Stimulated activated naive CD4-positive, alpha-beta T cell (primary cell): ENCODE measurements around the gene OR10A2.
"Not testable (repeated sequence)": the region's sequence is repeated elsewhere in the genome, so short reads cannot be mapped to it uniquely, and the experiment has no call there.

Experiments used
- DNase-seq, 6 experiments: peaks; one replicate each; lab custom pipeline; 2025; lab: John Stamatoyannopoulos, UW

The OR10A2 gene

DNA sequence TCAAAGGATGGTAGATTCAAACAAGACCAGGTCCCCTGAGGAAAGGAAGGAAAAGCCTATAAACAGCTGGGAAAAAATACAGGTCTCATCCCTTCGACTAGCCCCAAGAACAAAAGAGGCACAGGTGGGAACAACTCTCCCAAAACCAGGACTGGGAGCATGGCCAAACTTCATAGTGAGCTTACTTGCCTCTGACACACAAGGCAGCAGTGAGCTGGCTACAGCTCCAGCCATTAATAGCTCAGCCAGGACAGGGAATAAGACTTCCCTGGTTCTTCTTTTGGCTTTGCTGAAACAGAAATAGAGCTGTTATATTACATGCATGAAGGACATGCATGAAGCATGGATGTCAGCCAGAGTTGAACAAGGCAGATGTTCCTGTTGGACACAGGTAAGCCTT, at the start of gene OR10A2:
Gene OR10A2 (plus strand): TSS at position 97 of the 400 bp plus-strand sequence. CDS start 6,698 bp downstream, outside the sequence.
- no peak for DNase-seq

DNA sequence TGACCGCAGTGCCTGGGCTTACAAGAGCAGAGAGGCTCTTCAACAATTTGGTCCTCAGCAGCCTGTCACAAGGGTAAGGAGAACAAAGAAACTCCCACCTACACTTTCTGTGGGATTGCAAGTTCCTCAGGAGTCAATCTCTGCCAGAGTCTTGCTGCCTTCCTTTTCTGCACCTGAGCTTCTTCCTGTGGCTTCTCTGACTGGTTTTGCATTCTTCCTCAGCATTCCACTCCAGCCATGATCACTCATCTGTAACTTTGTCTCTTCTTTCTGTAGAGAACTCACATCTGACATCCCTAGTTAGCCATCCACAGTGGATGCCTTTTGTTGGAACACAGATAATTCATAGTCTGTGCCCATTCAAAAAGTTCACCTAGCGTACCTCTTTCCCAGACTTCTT, 49.2 kb upstream of the OR10A2 start:
- DNase-seq, result no peak

- no peak for DNase-seq
These were observed 45.2 kb upstream of the OR10A2 start for GRCh38 chr11:6817694-6818093.

DNA sequence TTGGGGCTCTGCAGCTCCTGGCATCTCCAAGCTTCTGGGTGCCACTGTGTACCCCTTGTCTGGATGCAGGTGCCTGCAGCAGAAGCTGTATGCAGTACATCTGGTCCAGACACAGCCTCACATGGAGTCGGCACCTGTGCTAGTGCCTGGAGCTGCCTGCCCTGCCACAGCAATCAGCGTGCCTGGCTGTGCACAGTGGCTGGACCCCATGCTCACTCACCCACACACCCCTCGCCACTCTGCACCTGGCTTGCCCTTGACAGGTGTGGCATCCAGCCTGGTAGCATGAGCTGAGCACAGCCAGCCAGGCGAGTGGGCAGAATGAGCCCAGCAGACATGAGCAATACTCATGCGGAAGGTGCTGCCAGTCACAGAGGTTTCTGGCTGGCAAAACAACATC, 43.9 kb upstream of the OR10A2 start:
- DNase-seq, result no peak

DNA sequence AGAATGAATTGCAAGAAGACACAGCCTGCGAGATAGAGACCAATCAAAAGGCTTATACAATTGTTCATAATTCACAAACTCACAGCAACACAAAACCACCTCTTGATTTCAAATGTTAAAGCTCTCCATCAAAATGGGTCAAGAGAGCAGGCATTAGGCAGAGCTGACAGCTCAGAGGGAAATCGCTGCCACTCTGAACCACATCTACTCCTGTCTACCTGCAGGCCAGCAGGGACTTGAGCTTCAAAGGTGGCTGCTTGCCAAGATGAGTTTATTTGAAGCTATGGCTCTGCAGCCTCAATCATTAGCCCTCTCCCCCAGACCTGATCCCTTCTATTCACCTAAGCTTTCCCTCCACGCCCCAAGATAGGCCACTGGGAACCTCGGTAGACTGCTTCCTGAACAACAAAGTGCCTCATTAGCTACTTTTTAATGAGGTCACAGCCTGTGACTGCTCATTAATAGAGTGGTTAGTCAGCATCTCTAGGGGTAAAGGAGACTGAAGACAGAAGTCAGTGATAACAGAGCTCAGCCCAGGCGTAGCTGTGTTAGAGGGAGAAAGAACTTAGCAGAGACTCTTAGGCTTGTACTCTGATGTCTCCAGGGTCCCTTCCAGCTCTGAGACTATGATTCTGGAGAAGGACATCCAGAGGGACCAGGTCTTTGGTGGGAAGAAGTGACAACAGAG, 38.6 kb upstream of the OR10A2 start:
- DNase-seq, result no peak

GRCh38 chr11:6825231-6825744, 37.6 kb upstream of the OR10A2 start:
- no peak for DNase-seq

DNA sequence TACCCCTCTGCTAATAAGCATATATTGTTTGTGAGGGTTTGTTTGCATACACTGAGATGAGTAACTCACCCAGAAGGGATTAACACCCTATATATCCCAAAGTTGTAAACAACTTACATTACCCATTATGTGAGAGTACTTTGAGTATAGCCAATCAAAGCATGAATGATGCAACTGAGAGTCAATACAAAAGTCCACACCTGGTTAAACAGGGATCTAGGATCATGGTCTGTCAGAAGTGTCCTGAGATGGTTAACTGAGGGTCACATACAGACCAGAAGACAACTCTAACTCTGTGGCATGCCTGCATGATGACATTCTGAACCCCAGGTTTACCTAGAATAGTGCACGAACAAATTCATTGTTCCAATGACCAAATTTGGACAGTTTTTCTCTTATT, 34.8 kb upstream of the OR10A2 start:
- no peak for DNase-seq

- DNase-seq, result no peak
These were observed 29.5 kb upstream of the OR10A2 start for GRCh38 chr11:6833356-6833755.

- DNase-seq, result no peak
These were observed 28.8 kb upstream of the OR10A2 start for GRCh38 chr11:6834021-6834420.

GRCh38 chr11:6841694-6842093, 21.2 kb upstream of the OR10A2 start:
- no peak for DNase-seq

- no peak for DNase-seq
These were observed 19.2 kb upstream of the OR10A2 start for GRCh38 chr11:6843670-6844069.

GRCh38 chr11:6844356-6844755, 18.5 kb upstream of the OR10A2 start:
- no peak for DNase-seq

DNA sequence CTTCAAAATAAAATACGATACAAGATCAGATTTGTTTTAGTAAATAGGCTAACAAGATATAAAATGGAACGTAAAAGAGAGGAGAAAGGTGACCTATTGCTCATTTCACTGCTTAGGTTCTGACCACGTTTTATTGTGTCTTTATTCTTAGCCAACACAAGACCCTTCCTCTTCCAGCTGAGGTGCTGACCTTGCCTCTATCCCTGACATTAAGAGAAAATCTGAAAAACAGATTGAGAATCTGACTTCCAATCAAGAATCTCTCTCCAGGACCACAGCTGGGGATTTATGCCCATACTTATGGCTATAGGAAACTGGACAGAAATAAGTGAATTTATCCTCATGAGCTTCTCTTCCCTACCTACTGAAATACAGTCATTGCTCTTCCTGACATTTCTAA, 17.5 kb upstream of the OR10A2 start, which contains the start of gene OR10A5:
Gene OR10A5 (plus strand): TSS at position 301 of the 400 bp plus-strand sequence. CDS start 0 bp downstream, at position 301.
- DNase-seq, result no peak

DNA sequence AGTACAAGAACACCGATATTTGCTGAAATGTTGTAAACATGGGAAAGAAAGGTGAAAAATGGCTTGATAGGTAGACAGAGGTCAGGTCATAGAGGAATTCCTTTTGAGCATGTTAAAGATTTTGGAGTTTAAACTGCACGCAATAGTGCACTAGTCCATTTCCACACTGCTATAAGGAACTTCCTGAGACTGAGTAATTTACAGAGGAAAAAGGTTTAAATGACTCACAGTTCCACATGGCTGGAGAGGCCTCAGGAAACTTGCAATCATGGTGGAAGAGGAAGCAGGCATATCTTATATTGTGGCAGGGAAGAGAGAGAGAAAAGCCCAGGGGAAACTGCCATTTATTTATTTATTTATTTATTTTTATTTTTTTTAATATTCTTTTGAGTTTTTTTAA, 12.3 kb upstream of the OR10A2 start:
- DNase-seq, result no peak

- DNase-seq, result not testable (repeated sequence)
These were observed 8.1 kb upstream of the OR10A2 start for GRCh38 chr11:6854801-6855200.

DNA sequence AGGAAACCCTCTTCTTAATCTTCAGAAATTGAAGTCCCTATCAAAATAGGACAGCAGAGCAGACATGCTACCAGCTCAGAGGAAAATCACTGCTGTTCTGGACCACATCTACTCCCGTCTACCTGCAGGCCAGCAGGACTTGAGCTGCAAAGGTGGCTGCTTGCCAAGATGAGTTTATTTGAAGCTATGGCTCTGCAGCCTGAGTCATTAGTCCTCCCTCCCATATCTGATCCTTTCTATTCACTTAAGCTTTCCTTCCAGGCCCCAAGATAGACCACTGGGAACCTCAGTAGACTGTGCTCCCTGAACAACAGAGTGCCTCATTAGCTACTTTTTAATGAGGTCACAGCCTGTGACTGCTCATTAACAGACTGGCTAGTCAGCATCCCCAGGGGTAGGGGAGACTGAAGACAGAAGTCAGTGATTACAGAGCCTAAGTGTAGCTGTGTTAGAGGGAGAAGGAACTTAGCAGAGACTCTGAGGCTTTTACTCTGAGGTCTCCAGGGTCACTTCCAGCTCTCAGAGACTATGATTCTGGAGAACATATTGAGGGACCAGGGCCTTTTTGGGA, 6.8 kb upstream of the OR10A2 start:
- DNase-seq, result no peak

- no peak for DNase-seq
These were observed 6.0 kb upstream of the OR10A2 start for GRCh38 chr11:6856871-6857270.

DNA sequence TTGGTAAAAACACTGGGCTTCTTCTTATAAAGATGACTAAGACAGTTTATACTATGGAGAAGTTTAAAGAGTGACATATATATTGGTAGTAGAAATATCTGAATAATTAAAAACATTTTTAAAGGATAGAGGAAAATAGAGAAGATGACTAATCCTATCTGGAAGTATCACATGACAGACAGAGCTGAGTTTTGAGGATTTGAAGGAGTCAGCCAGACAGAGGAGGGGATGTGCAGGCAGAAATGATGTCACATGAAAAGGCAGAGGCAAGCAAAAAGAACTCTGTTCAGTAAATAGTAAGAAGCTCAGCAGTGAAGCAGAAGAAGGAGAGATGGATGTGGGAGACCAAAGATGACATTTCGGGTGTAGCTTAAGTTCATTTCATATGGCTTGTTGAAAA, 1.6 kb downstream of the OR10A2 start:
- no peak for DNase-seq

DNA sequence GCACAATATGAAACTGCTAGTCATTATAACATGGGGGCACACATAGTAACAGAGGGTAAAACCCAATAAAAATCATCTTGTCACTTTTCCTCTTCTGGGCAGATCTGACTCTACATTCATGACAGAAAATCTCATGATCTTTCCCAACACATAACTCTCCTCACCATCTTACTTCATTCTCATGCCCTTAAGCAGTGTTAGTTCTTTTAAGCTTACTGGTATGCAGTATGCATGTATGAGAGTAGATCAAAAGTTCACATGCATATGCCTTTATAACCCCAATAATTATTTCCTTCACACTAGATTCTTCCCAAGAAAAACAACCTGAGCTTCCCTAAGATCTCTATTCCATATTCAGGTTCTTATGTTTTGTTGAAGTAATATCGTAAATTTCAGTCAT, 8.4 kb downstream of the OR10A2 start:
- no peak for DNase-seq

DNA sequence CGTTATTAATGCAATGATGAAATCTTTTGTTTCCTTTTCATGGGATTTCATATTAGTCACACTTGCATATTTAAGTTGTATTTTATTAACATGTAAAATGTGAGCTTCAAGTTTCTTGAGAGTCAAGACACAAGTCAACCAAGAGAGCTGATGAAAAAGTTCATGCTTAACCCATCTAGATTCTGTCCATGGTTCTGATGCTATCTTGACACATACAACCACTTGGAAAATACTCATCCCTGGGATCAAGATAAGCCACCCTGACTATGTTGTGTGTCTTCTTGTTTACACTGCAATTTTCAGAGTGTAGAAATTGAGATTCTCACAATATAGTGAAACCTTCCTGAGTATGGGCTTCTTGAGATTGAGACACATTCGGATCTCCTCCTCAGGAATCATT, 12.9 kb downstream of the OR10A2 start:
- no peak for DNase-seq

- no peak for DNase-seq
These were observed 13.5 kb downstream of the OR10A2 start, which contains the start of gene OR10A4 for GRCh38 chr11:6876325-6876724. Gene OR10A4 (plus strand): TSS chr11:6876625. CDS start chr11:6876648, 23 bp downstream.

GRCh38 chr11:6876914-6877313, 14.1 kb downstream of the OR10A2 start:
- DNase-seq, result no peak

DNA sequence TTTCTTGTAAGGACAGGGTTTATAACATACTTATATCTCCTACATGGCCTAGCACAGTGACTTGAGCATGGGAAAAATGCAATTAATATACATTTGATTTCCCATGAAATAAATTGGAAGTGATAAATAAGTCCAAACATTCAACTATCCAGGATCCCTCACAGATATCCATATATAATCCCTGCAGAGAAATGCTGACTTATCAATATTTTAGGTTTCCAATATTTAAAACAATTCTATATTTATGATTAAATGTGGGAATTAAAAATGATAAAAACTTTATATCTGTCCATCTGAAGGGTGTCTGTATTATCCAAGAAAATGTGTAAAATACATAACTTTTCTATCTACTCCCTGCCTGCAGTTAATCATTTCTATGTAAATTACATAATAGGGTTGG, 19.9 kb downstream of the OR10A2 start:
- no peak for DNase-seq

- DNase-seq, result not testable (repeated sequence)
These were observed 24.9 kb downstream of the OR10A2 start for GRCh38 chr11:6887711-6888110.
